Activated T-cell treated with anti-CD3 and anti-CD28 coated beads, Interleukin-2, amount 50 U/mL, for 48 hours (primary cell): ENCODE results near the gene STARD8.
"Not testable (repeated sequence)": the region's sequence is repeated elsewhere in the genome, so short reads cannot be mapped to it uniquely, and the experiment has no call there.

Source experiments
- DNase-seq, 2 experiments: peaks; one replicate each; pipeline ENCODE4 v3.0.0-alpha.2; 2020

The STARD8 gene

DNA sequence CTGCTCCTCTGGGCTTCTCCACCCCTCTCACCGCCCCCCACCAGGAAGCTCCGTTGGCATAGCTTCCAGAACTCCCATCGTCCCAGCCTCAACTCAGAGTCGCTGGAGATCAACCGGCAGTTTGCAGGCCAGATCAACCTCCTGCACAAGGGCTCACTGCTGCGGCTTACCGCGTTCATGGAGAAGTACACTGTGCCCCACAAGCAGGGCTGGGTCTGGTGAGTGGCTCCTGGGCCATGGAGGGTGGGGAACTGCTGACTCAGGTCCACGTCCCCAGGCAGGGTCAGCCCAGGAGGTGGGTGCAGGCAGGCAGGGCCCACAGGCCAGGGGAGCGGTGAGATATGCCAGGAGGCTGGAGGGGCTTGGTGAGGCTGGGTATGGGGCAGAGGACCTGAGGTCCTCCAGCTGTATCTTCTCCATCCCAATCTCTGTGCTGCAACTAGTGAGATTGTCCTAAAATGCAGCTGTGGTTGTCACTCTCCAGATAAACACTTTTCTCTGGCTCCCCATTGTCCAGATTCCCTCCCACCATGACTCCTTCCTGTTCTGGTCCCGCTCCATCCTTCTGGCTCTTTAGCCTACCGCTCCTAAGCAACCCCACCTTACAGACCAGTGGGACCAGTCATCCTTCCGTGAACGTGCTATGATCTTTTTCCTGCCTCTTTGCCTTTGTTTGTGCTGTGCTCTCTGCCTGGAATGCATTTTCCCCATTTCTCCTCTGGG lies 71.9 kb downstream of the STARD8 start:
- DNase-seq, result no peak

DNA sequence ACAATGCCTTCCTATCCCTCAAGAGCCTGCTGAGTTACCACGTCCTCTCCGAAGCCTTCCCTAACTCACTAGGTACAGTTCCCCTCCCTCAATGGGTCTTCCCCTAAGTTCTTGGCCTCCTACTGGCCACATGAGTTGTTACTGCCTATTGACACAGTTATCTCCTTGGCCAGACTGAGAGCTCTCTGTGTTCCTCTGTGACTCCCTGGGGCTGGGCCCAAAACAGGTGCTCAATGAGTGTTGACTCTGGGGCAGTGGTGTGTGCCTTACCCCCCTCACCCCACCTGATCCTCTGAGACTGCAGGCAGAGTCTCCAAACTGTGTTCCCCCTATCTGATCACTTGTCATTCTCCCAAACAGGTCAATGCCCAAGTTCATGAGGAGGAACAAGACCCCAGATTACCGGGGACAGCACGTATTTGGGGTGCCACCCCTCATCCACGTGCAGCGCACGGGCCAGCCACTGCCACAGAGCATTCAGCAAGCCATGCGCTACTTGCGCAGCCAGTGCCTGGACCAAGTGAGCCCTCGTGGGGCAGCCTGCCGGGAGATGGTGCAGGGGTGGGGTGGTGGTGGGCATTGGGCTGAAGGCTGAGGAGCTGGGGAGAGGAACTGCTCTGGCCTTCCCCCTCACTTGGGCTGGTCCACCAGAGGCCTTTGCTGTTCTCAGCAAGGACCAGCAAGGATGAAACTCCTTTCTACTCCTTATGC lies 72.6 kb downstream of the STARD8 start:
- DNase-seq, result no peak

DNA sequence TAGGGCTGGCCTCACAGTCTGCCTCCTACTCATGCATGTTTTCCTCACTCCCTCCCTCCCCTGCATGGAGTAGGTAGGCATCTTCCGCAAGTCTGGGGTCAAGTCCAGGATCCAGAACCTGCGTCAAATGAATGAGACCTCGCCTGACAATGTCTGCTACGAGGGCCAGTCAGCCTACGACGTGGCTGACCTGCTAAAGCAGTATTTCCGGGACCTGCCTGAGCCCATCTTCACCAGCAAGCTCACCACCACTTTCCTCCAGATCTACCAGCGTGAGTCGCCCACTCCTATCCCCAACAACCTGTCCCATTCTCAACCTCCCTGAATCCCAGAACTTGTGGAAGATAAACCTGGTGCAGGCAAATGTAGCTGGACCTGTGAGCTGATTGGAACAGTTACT lies 73.4 kb downstream of the STARD8 start:
- DNase-seq, result no peak

DNA sequence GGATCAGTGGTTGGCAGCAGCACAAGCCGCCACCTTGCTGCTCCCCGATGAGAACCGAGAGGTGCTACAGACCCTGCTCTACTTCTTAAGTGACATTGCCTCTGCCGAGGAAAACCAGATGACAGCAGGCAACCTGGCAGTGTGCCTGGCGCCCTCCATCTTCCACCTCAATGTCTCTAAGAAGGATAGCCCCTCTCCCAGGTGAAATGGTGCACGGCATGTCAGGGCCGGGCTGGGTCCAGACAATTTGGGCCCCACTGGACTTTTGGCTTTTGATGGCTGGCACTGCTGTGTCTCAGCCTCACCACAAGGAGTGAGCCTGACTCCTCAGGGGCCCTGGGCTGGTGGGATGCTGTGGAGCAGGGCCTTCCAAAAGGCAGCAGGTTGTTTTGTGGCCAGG lies 74.1 kb downstream of the STARD8 start:
- no peak for DNase-seq

DNA sequence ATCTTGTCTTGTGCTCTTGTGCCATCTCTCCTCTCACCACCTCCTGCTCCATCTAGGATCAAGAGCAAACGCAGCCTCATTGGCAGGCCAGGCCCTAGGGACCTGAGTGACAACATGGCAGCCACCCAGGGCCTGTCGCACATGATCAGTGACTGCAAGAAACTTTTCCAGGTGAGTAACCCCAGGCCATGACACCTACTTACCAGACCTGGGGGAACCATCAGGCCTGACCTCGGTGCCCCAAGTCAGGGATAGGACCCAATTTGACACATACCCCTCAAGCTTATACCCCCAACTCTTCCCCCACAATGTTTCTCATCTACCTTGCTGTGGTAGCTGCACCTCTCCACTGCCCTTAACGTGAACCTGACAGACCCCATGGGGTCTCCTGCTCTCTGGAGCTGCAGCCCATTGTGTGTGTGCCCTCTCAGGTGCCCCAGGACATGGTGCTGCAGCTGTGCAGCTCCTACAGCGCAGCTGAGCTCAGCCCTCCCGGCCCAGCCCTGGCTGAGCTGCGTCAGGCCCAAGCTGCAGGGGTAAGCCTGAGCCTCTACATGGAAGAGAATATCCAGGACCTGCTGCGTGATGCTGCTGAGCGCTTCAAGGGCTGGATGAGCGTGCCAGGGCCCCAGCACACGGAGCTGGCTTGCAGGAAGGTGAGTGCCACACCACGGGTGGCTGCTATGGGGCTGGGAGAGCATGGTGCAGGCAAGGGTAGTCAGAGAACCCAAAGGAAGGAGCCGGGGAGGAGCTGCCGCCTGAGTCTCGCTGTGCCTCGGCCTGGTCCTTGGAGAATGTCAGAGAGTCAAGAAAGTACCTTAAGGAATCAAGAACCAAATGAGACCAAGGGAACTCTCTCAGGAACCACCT lies 74.8 kb downstream of the STARD8 start:
- no peak for DNase-seq

DNA sequence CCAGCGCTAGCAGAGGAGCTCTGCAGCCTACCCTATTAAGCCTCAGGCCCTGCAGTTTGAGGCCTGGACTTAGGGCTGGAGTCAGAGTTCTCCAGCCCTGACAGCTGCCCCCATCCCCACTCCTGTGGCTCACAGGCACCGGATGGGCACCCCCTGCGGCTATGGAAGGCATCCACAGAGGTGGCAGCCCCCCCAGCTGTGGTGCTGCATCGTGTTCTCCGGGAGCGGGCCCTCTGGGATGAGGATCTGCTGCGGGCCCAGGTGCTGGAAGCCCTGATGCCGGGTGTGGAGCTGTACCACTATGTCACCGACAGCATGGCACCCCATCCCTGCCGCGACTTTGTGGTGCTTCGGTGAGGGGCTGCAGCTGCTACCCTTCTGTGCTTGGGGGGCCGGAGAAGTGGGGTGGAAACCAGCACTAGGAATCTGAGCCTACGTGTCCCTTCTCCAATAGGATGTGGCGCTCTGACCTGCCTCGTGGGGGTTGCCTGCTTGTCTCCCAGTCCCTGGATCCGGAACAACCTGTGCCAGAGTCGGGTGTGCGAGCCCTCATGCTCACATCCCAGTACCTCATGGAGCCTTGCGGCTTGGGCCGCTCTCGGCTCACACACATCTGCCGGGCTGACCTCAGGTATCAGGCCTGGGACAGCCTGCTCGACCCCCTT lies 76.2 kb downstream of the STARD8 start:
- DNase-seq, result no peak

DNA sequence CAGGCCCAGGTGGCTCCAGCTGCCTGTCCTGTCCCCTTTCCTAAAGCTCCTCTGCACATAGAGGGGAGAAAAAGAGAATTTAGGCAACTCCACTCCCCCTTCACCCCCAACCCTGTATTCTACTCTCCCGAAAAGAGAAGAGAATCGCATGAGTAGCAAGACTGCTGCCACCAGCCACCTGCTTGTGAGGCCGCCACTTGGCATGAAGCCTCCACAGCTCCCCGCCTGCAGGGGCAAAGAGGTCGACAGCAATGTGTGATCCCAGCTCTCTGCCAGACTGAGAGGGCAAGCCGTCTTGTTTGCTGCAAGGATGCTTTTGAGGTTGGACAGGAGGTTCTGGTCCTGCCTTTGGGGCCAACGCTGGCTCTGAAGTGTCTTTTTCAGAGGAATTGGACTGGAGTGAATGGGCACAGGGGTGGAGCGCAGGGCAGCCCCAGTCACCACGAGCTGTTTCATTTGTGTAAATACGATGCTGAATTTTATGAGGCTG lies 77.1 kb downstream of the STARD8 start:
- DNase-seq, result no peak

DNA sequence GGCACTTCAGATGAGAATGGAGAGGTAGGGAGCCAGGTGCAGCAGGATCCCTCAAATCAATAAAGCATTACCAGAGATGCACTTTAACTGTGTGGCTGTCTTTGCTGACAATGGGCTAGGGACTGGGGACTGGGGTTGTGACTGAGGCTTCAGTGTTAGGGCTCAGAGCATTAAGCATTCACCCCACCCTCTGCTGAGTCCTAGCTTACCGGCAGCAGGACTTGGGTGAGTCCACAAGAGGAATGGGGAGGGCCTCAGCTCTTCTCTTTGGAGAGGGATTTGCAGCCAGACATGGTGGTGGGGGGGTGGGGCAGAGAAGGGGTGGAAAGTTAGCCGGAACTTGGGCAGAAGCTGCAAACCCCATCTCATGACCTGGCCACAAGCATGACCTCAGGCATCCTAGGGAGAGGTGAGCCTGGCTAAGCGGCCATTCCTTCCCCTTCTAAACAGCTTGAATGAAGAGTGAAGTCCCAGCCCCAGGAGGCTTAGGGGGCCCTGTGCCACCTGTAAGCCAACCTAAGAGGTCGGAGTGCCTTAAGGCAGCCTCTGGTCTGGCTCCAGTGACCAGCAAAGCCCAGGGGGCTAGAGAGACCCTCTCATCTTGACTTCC lies 78.4 kb downstream of the STARD8 start:
- DNase-seq, result no peak

DNA sequence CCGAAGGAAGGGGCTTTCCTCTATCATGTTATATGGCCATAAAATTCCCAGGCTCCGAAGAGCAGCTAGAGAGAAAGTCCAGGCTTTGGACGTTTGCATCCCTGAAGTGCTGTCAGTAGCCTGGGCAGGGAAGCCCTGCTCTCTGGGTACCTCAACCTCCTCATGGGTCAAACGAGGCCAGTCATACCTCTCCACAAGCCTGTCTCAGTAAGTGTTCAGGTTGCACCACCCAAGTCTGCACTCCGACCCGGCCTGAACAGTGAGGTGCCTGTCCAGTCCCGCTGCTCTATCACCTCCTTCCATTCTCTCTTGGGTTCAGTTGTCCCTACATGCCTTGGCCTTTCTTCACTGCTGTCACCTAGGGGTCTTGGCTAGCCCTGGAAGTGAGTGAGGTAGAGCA lies 78.9 kb downstream of the STARD8 start:
- no peak for DNase-seq

DNA sequence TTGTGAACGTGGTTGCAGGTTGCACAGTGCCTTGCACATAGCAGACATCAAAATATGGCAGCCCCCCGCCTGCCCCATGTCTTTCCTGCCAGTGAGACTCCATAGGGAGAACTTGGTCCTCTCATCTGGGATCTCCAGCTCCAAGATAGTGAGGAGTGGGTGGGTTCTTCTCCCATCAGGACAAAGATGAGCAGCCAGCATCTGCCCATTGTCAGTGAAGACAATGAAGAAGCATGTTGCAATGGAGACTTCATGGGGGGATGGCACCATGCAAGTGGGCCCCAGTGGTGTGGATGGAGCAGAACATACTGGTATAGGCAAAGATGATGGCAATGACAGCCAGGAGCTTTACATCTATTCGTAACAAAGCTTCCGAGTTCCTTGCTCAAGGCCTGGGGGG lies 80.2 kb downstream of the STARD8 start:
- DNase-seq, result no peak

DNA sequence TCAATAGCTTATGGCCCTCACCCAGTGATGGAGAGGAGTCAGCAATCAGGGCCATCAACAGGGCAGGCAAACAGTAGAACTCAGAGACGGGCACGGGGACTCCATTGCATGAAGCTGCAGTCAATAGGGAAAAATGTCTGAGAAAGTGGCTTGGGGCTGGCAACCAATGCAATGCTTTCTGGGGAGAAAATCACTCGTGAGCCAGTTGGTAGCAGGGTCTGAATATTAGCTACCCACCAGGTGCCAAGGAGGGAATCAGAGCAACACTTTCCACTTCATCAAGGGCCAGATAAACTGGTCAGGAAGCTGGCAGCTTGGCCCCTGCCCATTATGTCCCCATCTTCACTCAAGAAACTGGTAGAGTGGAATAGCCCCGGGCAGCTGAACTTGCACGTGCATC lies 80.7 kb downstream of the STARD8 start:
- no peak for DNase-seq

DNA sequence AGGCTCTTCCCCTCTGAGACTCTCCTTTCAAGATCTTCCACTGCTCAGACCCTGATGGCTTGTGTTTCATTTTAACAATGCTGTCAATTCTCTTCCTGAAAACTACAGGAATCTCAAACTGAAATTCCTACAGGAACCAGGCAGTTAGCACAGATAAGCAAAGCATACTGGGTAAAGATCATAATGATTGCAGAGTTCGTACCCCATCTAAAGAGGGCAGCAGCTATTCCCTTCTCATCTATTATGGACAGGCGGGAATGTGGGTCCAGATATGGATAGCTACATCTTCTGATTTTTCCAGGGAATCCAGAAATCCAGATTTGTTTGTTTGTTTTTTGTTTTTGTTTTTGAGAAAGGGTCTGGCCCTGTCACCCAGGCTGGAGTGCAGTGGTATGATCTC lies 83.8 kb downstream of the STARD8 start:
- DNase-seq, result no peak

DNA sequence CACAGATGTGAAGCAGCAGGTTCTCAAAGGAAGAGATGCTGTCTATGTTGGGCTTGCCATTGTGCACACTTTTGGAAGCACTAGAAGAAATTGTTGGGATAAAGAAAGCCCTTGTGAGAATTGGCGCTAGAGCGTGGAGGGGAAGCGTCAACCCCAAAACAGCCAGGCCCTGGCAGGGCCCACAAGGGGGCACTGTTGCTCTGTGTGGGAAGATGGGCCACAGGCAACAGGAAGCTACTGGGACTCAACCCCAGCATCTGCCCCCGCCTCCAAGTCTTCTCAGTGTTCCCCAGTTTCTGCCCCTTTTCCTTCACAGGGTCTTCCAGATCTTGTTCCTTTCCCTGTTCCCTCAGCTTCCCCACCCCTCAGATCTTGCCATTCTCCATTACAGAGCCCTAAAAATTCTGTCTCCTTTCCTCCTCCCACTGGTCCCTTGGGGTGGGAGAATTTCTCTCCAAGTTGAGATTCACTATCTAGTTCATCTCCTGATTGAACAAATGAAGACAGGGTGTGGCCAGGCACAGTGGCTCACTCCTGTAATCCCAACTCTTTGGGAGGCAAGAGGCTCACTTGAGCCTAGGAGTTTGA lies 85.5 kb downstream of the STARD8 start:
- peak; percentile 83 to 85 for DNase-seq

DNA sequence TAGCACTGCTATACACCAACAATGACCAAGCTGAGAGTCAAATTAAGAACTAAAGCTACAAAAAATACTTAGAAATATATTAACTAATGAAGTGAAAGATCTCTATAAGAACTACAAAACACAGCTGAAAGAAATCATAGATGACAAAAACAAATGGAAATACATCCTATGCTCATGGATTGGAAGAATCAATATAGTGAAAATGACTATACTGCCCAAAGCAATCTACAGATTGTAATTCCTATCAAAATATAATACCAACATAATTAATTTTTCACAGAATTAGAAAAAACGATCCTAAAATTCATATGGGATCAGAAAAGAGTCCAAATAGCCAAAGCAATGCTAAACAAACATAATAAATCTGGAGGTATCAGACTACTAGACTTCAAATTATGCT lies 87.8 kb downstream of the STARD8 start:
- no peak for DNase-seq

DNA sequence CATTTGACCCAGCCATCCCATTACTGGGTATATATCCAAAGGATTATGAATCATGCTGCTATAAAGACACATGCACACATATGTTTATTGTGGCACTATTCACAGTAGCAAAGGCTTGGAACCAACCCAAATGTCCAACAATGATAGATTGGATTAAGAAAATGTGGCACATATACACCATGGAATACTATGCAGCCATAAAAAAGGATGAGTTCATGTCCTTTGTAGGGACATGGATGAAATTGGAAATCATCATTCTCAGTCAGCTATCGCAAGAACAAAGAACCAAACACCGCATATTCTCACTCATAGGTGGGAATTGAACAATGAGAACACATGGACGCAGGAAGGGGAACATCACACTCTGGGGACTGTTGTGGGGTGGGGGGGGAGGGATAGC lies 94.4 kb downstream of the STARD8 start:
- DNase-seq, result not testable (repeated sequence)

DNA sequence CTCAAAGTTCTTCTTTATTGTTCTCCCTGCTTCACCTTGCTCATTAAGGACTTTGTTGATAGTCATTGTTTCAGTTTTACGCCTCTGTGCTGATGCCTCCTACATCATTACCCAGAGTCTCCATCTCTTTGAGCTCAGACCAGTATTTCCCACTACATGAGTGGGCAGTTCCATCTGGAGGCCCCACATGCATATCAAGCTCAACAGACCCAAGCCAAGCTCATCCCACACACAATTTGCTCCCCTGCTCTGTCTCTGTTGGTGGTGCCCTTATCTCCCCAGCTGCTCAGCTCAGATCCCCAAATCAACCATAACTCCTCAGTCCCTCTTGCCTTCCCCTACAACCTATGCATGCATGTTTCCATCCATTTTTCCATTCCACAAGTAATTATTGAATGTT lies 96.3 kb downstream of the STARD8 start:
- DNase-seq, result no peak

DNA sequence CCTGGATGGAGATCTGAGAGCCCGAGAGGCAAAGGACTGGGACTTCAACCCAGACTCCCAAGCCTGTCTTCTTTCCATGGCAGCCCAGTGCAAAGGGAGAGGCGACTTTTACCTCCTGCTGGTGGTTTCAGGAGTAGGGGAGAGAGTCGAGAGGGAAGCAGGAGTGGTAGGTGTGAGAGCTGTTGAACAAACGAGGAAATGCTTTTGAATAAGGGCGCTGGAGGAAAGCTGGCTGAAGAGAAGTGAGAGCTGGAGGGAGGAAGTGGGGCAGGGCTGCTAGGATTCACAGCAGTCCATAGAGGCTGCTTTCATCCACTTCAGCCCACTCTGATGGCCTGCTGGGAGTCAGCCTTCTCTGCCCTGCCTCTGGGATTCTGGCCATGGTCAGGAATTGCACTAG lies 99.5 kb downstream of the STARD8 start:
- no peak for DNase-seq

DNA sequence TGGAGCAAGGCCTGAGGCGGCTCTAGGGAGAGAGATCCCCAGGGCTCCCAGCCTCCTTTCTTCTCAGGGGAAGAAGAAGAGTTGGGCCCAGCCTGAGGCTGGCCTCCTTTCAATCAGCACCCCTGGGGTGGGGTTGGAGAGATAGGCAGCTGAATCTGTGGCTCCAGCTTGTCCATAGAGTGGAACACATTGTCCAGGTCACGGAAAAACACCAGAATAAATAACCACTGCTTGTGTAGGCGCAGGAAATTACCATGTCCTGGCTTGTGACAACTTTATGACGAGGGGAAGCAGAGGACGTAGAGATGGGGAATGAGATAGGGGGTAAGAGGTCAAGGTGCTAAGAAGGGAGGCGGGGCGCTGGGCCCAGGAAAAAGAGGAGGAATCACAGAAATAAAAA lies 100.6 kb downstream of the STARD8 start:
- no peak for DNase-seq

DNA sequence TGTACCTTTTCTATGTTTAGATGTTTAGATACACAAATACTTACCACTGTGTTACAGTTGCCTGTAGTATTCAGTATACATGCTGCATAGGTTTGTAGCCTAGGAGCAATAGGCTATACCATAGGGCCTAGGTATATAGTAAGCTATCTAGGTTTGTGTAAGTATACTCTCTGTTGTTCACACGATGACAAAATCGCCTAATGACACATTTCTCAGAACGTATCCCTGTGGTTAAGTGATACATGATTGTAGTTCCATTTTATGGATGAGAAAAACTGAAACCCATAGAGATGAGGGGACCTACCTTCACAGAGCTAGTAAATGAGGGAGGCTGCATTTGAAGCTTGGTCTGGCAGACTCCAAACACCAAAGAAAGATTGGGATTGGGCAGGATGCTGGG lies 102.0 kb downstream of the STARD8 start:
- DNase-seq, result no peak

DNA sequence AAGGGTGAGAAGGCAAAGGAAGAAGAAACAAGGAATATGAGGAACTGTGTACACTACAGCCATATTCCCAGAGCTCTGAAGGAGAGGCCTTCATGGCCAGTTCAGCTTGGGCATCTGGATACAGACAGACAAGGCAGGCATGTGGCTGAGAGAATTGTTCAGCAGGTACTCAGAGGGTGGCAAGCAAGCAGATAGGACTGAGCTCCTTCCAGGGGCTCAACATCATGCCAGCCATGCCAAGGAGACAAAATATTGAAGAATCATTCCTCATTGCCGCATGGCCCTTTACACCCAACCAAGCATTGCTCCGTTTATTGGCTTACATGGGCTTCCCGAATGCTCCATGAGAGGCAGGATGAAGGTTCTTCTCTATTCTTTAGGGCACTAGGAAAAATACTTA lies 102.8 kb downstream of the STARD8 start:
- no peak for DNase-seq

DNA sequence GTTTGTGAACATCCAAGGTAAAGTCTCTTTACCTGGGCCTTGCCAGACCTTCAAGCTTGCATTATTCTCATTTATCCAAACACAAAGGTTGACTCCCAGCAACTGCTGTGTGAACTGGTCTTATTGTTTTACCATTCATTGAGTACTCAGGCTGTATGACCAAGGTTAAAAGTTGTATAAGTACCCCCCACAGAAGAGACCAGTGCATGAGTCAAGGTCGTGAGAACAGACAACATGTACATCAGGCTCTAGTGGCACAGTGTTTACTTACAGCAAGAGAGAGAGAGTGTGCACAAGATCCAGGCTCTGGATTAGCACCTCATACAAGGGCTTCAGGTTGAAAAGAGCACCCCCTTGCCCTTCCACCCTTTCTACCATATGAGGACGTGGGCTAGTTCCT lies 103.9 kb downstream of the STARD8 start:
- DNase-seq, result no peak

DNA sequence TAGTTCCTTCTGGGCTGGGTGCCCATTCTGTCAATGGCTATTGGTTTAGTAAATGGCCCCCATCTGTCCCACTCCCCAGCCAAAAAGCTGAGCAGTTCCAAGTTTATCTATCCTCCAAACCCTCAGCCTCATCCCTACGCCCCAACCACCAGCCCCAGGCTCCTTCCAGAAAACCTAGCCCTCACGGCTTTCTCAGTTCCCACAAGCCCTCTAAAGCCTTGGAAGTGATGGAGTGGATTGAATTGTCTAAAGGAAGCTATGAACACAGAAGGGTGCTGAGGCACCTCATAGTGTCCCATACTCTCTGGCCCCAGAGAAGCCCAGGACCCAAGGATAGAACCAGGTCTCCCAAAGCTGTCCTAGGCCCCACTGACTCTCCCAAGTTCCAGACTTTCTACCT lies 105.8 kb downstream of the STARD8 start:
- no peak for DNase-seq
